Activated naive CD4-positive, alpha-beta T cell treated with anti-CD3 and anti-CD28 coated beads, Interleukin-2, amount 10 ng/mL, durations not matched to agents 7 days and 5 days (primary cell): ENCODE results near the gene MOSPD2.

ENCODE experiments used
- CTCF ChIA-PET: fragments of 350-600 bp; sonication (Branson Sonifier 250); formaldehyde crosslinking; loops from one replicate; lab custom pipeline; 2021; ENCODE audit warnings: antibody characterized with exemption; lab: Charles Lee
- DNase-seq: peaks from one replicate; pipeline ENCODE4 v3.0.0-alpha.2; 2020
- H3K27ac Mint-ChIP-seq: one replicate; pipeline ENCODE4 v1.8.0; 2021; ENCODE audit warnings: mild to moderate bottlenecking, moderate library complexity, mixed read lengths
- H3K27me3 Mint-ChIP-seq: one replicate; pipeline ENCODE4 v1.8.0; 2021; ENCODE audit warnings: mild to moderate bottlenecking, mixed read lengths
- H3K36me3 Mint-ChIP-seq: one replicate; pipeline ENCODE4 v1.8.0; 2021; ENCODE audit warnings: mixed read lengths
- H3K4me1 Mint-ChIP-seq: one replicate; pipeline ENCODE4 v1.8.0; 2021; ENCODE audit warnings: mixed read lengths
- H3K4me3 Mint-ChIP-seq: one replicate; pipeline ENCODE4 v1.8.0; 2021; ENCODE audit warnings: mild to moderate bottlenecking, moderate library complexity, mixed read lengths
- H3K9me3 Mint-ChIP-seq: one replicate; pipeline ENCODE4 v1.8.0; 2021; ENCODE audit warnings: mixed read lengths

The MOSPD2 gene

GRCh38 chrX:14883826-14884225 is 10.6 kb downstream of the MOSPD2 start:
- H3K4me1 Mint-ChIP-seq = no peaks in the 10 kb centered on the region
- no peak overlapping the region for H3K27ac Mint-ChIP-seq
- H3K4me3 Mint-ChIP-seq = no peak overlapping the region
- CTCF ChIA-PET = no interaction called here
- no peaks in the 10 kb centered on the region for H3K27me3 Mint-ChIP-seq
- peaks cover 5% of the 10 kb centered on the region for H3K36me3 Mint-ChIP-seq
- no peaks in the 10 kb centered on the region for H3K9me3 Mint-ChIP-seq
- no peak for DNase-seq

- Mint-ChIP-seq H3K4me3 (no peak overlapping the region), H3K27me3 (no peaks in the 10 kb centered on the region), H3K4me1 (no peaks in the 10 kb centered on the region), H3K27ac (no peak overlapping the region), H3K36me3 (peaks cover 5% of the 10 kb centered on the region), H3K9me3 (no peaks in the 10 kb centered on the region)
- DNase-seq = no peak
- CTCF ChIA-PET = no interaction called here
These were observed 11.5 kb downstream of the MOSPD2 start for GRCh38 chrX:14884714-14885113.

GRCh38 chrX:14886252-14886651 is 13.0 kb downstream of the MOSPD2 start:
- Mint-ChIP-seq H3K4me1 (no peaks in the 10 kb centered on the region), H3K27ac (no peak overlapping the region), H3K9me3 (no peaks in the 10 kb centered on the region), H3K4me3 (no peak overlapping the region), H3K36me3 (peaks cover 8% of the 10 kb centered on the region), H3K27me3 (no peaks in the 10 kb centered on the region)
- CTCF ChIA-PET = no interaction called here
- DNase-seq = no peak

GRCh38 chrX:14896273-14896672 is 23.1 kb downstream of the MOSPD2 start:
- Mint-ChIP-seq H3K36me3 (peaks cover 24% of the 10 kb centered on the region), H3K4me1 (peaks cover 3% of the 10 kb centered on the region), H3K27ac (no peak overlapping the region), H3K4me3 (no peak overlapping the region), H3K9me3 (no peaks in the 10 kb centered on the region), H3K27me3 (no peaks in the 10 kb centered on the region)
- CTCF ChIA-PET = no interaction called here
- DNase-seq = no peak

GRCh38 chrX:14897042-14897441 is 23.8 kb downstream of the MOSPD2 start:
- no peak overlapping the region for H3K27ac Mint-ChIP-seq
- H3K27me3 Mint-ChIP-seq = no peaks in the 10 kb centered on the region
- H3K4me1 Mint-ChIP-seq = peaks cover 3% of the 10 kb centered on the region
- CTCF ChIA-PET = no interaction called here
- no peaks in the 10 kb centered on the region for H3K9me3 Mint-ChIP-seq
- no peak for DNase-seq
- H3K4me3 Mint-ChIP-seq = no peak overlapping the region
- peaks cover 24% of the 10 kb centered on the region for H3K36me3 Mint-ChIP-seq

- Mint-ChIP-seq H3K27ac (no peak overlapping the region), H3K4me3 (no peak overlapping the region), H3K36me3 (peaks cover 36% of the 10 kb centered on the region), H3K27me3 (no peaks in the 10 kb centered on the region), H3K9me3 (peaks cover 5% of the 10 kb centered on the region), H3K4me1 (peaks cover 3% of the 10 kb centered on the region)
- CTCF ChIA-PET = no interaction called here
- DNase-seq = no peak
These were observed 26.4 kb downstream of the MOSPD2 start for GRCh38 chrX:14899607-14900006.

GRCh38 chrX:14902537-14902936 is 29.3 kb downstream of the MOSPD2 start:
- CTCF ChIA-PET = no interaction called here
- no peak for DNase-seq
- H3K27me3 Mint-ChIP-seq = no peaks in the 10 kb centered on the region
- no peak overlapping the region for H3K27ac Mint-ChIP-seq
- no peak overlapping the region for H3K4me3 Mint-ChIP-seq
- H3K36me3 Mint-ChIP-seq = peaks cover 26% of the 10 kb centered on the region
- peaks cover 9% of the 10 kb centered on the region for H3K9me3 Mint-ChIP-seq
- peaks cover 3% of the 10 kb centered on the region for H3K4me1 Mint-ChIP-seq

GRCh38 chrX:14903891-14904290 is 30.7 kb downstream of the MOSPD2 start:
- no peaks in the 10 kb centered on the region for H3K27me3 Mint-ChIP-seq

GRCh38 chrX:14913241-14913640 is 40.0 kb downstream of the MOSPD2 start:
- no peak for DNase-seq
- Mint-ChIP-seq H3K27me3 (no peaks in the 10 kb centered on the region), H3K36me3 (peaks cover 27% of the 10 kb centered on the region), H3K4me3 (no peak overlapping the region), H3K9me3 (no peaks in the 10 kb centered on the region), H3K4me1 (no peaks in the 10 kb centered on the region), H3K27ac (no peak overlapping the region)
- CTCF ChIA-PET = no interaction called here

More at GRCh38 chrX:14903891-14904290, 30.7 kb downstream of the MOSPD2 start:
- no peak for DNase-seq
- CTCF ChIA-PET = no interaction called here
- H3K36me3 Mint-ChIP-seq = peaks cover 24% of the 10 kb centered on the region
- H3K4me3 Mint-ChIP-seq = no peak overlapping the region
- peaks cover 3% of the 10 kb centered on the region for H3K4me1 Mint-ChIP-seq
- H3K9me3 Mint-ChIP-seq = peaks cover 9% of the 10 kb centered on the region
- H3K27ac Mint-ChIP-seq = no peak overlapping the region

- H3K9me3 Mint-ChIP-seq = no peaks in the 10 kb centered on the region
- H3K4me3 Mint-ChIP-seq = no peak overlapping the region
- no peak for DNase-seq
- peaks cover 32% of the 10 kb centered on the region for H3K36me3 Mint-ChIP-seq
- H3K4me1 Mint-ChIP-seq = no peaks in the 10 kb centered on the region
- no peaks in the 10 kb centered on the region for H3K27me3 Mint-ChIP-seq
- H3K27ac Mint-ChIP-seq = no peak overlapping the region
- CTCF ChIA-PET = no interaction called here
These were observed 42.4 kb downstream of the MOSPD2 start for GRCh38 chrX:14915596-14915995.

- H3K36me3 Mint-ChIP-seq = peaks cover 28% of the 10 kb centered on the region
- CTCF ChIA-PET = no interaction called here
- no peak for DNase-seq
- no peaks in the 10 kb centered on the region for H3K9me3 Mint-ChIP-seq
- H3K4me3 Mint-ChIP-seq = no peak overlapping the region
- no peak overlapping the region for H3K27ac Mint-ChIP-seq
- H3K4me1 Mint-ChIP-seq = no peaks in the 10 kb centered on the region
- no peaks in the 10 kb centered on the region for H3K27me3 Mint-ChIP-seq
These were observed 42.9 kb downstream of the MOSPD2 start for GRCh38 chrX:14916017-14916674.

- Mint-ChIP-seq H3K4me1 (no peaks in the 10 kb centered on the region), H3K4me3 (no peak overlapping the region), H3K27ac (no peak overlapping the region), H3K36me3 (peaks cover 21% of the 10 kb centered on the region), H3K27me3 (no peaks in the 10 kb centered on the region), H3K9me3 (no peaks in the 10 kb centered on the region)
- CTCF ChIA-PET = no interaction called here
- DNase-seq = no peak
These were observed 46.2 kb downstream of the MOSPD2 start for GRCh38 chrX:14919407-14919806.

GRCh38 chrX:14920196-14920595 is 47.0 kb downstream of the MOSPD2 start:
- H3K4me3 Mint-ChIP-seq = no peak overlapping the region
- CTCF ChIA-PET = no interaction called here

GRCh38 chrX:14922437-14922836 is 49.2 kb downstream of the MOSPD2 start:
- Mint-ChIP-seq H3K27me3 (no peaks in the 10 kb centered on the region), H3K4me3 (no peak overlapping the region), H3K36me3 (peaks cover 10% of the 10 kb centered on the region), H3K27ac (no peak overlapping the region), H3K4me1 (no peaks in the 10 kb centered on the region), H3K9me3 (no peaks in the 10 kb centered on the region)
- DNase-seq = no peak
- CTCF ChIA-PET = no interaction called here

More at GRCh38 chrX:14920196-14920595, 47.0 kb downstream of the MOSPD2 start:
- H3K36me3 Mint-ChIP-seq = peaks cover 21% of the 10 kb centered on the region
- DNase-seq = no peak
- H3K4me1 Mint-ChIP-seq = no peaks in the 10 kb centered on the region
- H3K27me3 Mint-ChIP-seq = no peaks in the 10 kb centered on the region
- H3K9me3 Mint-ChIP-seq = no peaks in the 10 kb centered on the region
- H3K27ac Mint-ChIP-seq = no peak overlapping the region

- DNase-seq = no peak
- H3K9me3 Mint-ChIP-seq = no peaks in the 10 kb centered on the region
- H3K27me3 Mint-ChIP-seq = peaks cover 4% of the 10 kb centered on the region
- H3K27ac Mint-ChIP-seq = no peak overlapping the region
- CTCF ChIA-PET = no interaction called here
- no peak overlapping the region for H3K4me3 Mint-ChIP-seq
- no peaks in the 10 kb centered on the region for H3K4me1 Mint-ChIP-seq
- peaks cover 7% of the 10 kb centered on the region for H3K36me3 Mint-ChIP-seq
These were observed 50.5 kb downstream of the MOSPD2 start for GRCh38 chrX:14923761-14924160.
